H9 (cell line): Measurements from ENCODE around the gene DENND6B. TPM values are rescaled to one million over a fixed set of nuclear protein-coding genes. Genes with fewer than 3 reads are reported as not detected.

Experiments
- DNase-seq: peaks from one replicate; pipeline ENCODE4 v3.0.0-alpha.2; 2017
- H2AFZ ChIP-seq: one replicate; pipeline ENCODE4 v1.6.1; 2013; ENCODE audit warnings: mild to moderate bottlenecking, low read length, control low read depth, moderate library complexity
- H2AK5ac ChIP-seq: 2 replicates; pipeline ENCODE4 v1.6.1; 2013; ENCODE audit warnings: low read length, control low read depth, mixed read lengths; ENCODE audit not compliant: insufficient read length
- H2BK120ac ChIP-seq: one replicate; pipeline ENCODE4 v1.6.1; 2013; ENCODE audit warnings: low read depth, mild to moderate bottlenecking, low read length, control low read depth, inconsistent platforms; ENCODE audit not compliant: poor library complexity, severe bottlenecking
- H2BK12ac ChIP-seq: 2 replicates; pipeline ENCODE4 v1.6.1; 2013; ENCODE audit warnings: low read length, control low read depth, mixed read lengths, low read depth; ENCODE audit not compliant: insufficient read length
- H2BK15ac ChIP-seq: 2 replicates; pipeline ENCODE4 v1.6.1; 2013; ENCODE audit warnings: low read depth, low read length, control low read depth
- H2BK20ac ChIP-seq: one replicate; pipeline ENCODE4 v1.6.1; 2013; ENCODE audit warnings: low read depth, mild to moderate bottlenecking, low read length, control low read depth, inconsistent platforms; ENCODE audit not compliant: poor library complexity, severe bottlenecking
- H2BK5ac ChIP-seq: 2 replicates; pipeline ENCODE4 v1.6.1; 2013; ENCODE audit warnings: low read length, control low read depth, mixed read lengths; ENCODE audit not compliant: insufficient read length
- H3K14ac ChIP-seq: 2 replicates; pipeline ENCODE4 v1.6.1; 2013; ENCODE audit warnings: low read length, control low read depth; ENCODE audit not compliant: insufficient read depth
- H3K18ac ChIP-seq: 2 replicates; pipeline ENCODE4 v1.6.1; 2013; ENCODE audit warnings: low read depth, mild to moderate bottlenecking, mixed read lengths, low read length, control low read depth; ENCODE audit not compliant: insufficient read length
- H3K23ac ChIP-seq: 2 replicates; pipeline ENCODE4 v1.6.1; 2013; ENCODE audit warnings: low read length, control low read depth, mixed read lengths, low read depth; ENCODE audit not compliant: insufficient read length
- H3K23me2 ChIP-seq: 2 replicates; pipeline ENCODE4 v1.6.1; 2013; ENCODE audit warnings: low read depth, mild to moderate bottlenecking, mixed read lengths, low read length, control low read depth; ENCODE audit not compliant: insufficient read length, poor library complexity, severe bottlenecking
- H3K27ac ChIP-seq: 2 replicates; pipeline ENCODE4 v1.5.1; 2013; ENCODE audit warnings: low read length, control low read depth, mixed read lengths, low read depth; ENCODE audit not compliant: insufficient read length
- H3K27me3 ChIP-seq: 2 replicates; pipeline ENCODE4 v1.6.1; 2013; ENCODE audit warnings: low read length, control low read depth, inconsistent platforms; ENCODE audit not compliant: insufficient read depth
- H3K4ac ChIP-seq: 2 replicates; pipeline ENCODE4 v1.6.1; 2013; ENCODE audit warnings: low read depth, mild to moderate bottlenecking, control low read depth, inconsistent platforms, low read length, moderate library complexity
- H3K4me1 ChIP-seq: 2 replicates; pipeline ENCODE4 v1.6.1; 2013; ENCODE audit warnings: low read length, control low read depth, inconsistent platforms; ENCODE audit not compliant: insufficient read depth
- H3K4me2 ChIP-seq: 2 replicates; pipeline ENCODE4 v1.6.1; 2013; ENCODE audit warnings: low read length, control low read depth, mixed read lengths; ENCODE audit not compliant: insufficient read length, insufficient read depth
- H3K56ac ChIP-seq: 2 replicates; pipeline ENCODE4 v1.6.1; 2013; ENCODE audit warnings: low read depth, mild to moderate bottlenecking, mixed read lengths, low read length, control low read depth; ENCODE audit not compliant: insufficient read length
- H3K79me1 ChIP-seq: 2 replicates; pipeline ENCODE4 v1.6.1; 2013; ENCODE audit warnings: low read depth, mild to moderate bottlenecking, moderate library complexity, low read length, control low read depth, inconsistent platforms; ENCODE audit not compliant: insufficient read depth, poor library complexity, severe bottlenecking
- H3K79me2 ChIP-seq: 2 replicates; pipeline ENCODE4 v1.6.1; 2013; ENCODE audit warnings: low read length, control low read depth, inconsistent platforms; ENCODE audit not compliant: insufficient read depth
- H3K9ac ChIP-seq: 2 replicates; pipeline ENCODE4 v1.6.1; 2013; ENCODE audit warnings: low read length, control low read depth, mixed read lengths; ENCODE audit not compliant: insufficient read length; ENCODE audit errors: extremely low read depth
- H3K9me3 ChIP-seq: one replicate; pipeline ENCODE4 v1.6.1; 2013; ENCODE audit warnings: low read depth, low read length, inconsistent platforms; ENCODE audit not compliant: control insufficient read depth
- H3T11ph ChIP-seq: one replicate; pipeline ENCODE4 v1.6.1; 2013; ENCODE audit warnings: mild to moderate bottlenecking, low read length, control low read depth, inconsistent platforms
- H4K20me1 ChIP-seq: one replicate; pipeline ENCODE4 v1.6.1; 2013; ENCODE audit not compliant: control insufficient read depth, insufficient read length, insufficient read depth
- H4K5ac ChIP-seq: 2 replicates; pipeline ENCODE4 v1.6.1; 2013; ENCODE audit warnings: low read depth, mild to moderate bottlenecking, mixed read lengths, low read length, control low read depth; ENCODE audit not compliant: insufficient read length
- H4K8ac ChIP-seq: replicated peaks from 2 replicates; pipeline ENCODE4 v1.6.1; 2013; ENCODE audit warnings: low read length, control low read depth, mixed read lengths, low read depth; ENCODE audit not compliant: insufficient read length
- H4K91ac ChIP-seq: 2 replicates; pipeline ENCODE4 v1.6.1; 2013; ENCODE audit warnings: low read depth, mild to moderate bottlenecking, moderate library complexity, mixed read lengths, low read length, control low read depth; ENCODE audit not compliant: insufficient read length
- H3K27ac Mint-ChIP-seq, 3 experiments: 2 replicates in 2 of 3; 3 replicates in 1 of 3; pipeline ENCODE4 v1.8.0; 2020 to 2021; ENCODE audit warnings: mixed read lengths in 3 of 3, mild to moderate bottlenecking in 1 of 3, moderate library complexity in 1 of 3
- H3K27me3 Mint-ChIP-seq: 2 replicates; pipeline ENCODE4 v1.8.0; 2021; ENCODE audit warnings: low read depth, mild to moderate bottlenecking, moderate library complexity, mixed read lengths
- H3K36me3 Mint-ChIP-seq, 3 experiments: 2 replicates in 2 of 3; 3 replicates in 1 of 3; pipeline ENCODE4 v1.8.0; 2020 to 2021; ENCODE audit warnings: low read depth in 3 of 3, mixed read lengths in 3 of 3; ENCODE audit not compliant: insufficient read depth in 1 of 3
- H3K4me1 Mint-ChIP-seq, 2 experiments: 2 replicates each; pipeline ENCODE4 v1.8.0; 2020; ENCODE audit warnings: mixed read lengths in 2 of 2
- H3K4me3 Mint-ChIP-seq, 2 experiments: 2 replicates in 1 of 2; 3 replicates in 1 of 2; pipeline ENCODE4 v1.8.0; 2020 to 2021; ENCODE audit warnings: mild to moderate bottlenecking in 2 of 2, mixed read lengths in 2 of 2, moderate library complexity in 1 of 2
- H3K9me3 Mint-ChIP-seq, 2 experiments: 2 replicates in 1 of 2; 3 replicates in 1 of 2; pipeline ENCODE4 v1.8.0; 2020; ENCODE audit warnings: mild to moderate bottlenecking in 2 of 2, mixed read lengths in 2 of 2, moderate library complexity in 1 of 2
- WGBS: extraction: QIAGEN DNeasy Blood & Tissue Kit; methylation state at CpG from one replicate; pipeline ENCODE4 v1.1.7; 2013; ENCODE audit warnings: missing lambda C conversion rate, low lambda C conversion rate, mixed read lengths; ENCODE audit not compliant: insufficient read length; ENCODE audit errors: extremely low coverage; 5-methylcytosine and 5-hydroxymethylcytosine counted together
- total RNA-seq: library from RNA; stranded (reverse); gene quantifications from 2 replicates; pipeline ENCODE4 v1.2.1, GENCODE V29; 2021
- TF ChIP-seq, protein P1 (sequence below): fragments of 200-600 bp; sonication (generic); conservative IDR thresholded peaks from 3 replicates; pipeline ENCODE4 v1.8.0; 2021; ENCODE audit warnings: antibody characterized with exemption, mild to moderate bottlenecking

Gene DENND6B
- total RNA-seq, 1 experiment from 2014 or later: 1.5 TPM

DNA sequence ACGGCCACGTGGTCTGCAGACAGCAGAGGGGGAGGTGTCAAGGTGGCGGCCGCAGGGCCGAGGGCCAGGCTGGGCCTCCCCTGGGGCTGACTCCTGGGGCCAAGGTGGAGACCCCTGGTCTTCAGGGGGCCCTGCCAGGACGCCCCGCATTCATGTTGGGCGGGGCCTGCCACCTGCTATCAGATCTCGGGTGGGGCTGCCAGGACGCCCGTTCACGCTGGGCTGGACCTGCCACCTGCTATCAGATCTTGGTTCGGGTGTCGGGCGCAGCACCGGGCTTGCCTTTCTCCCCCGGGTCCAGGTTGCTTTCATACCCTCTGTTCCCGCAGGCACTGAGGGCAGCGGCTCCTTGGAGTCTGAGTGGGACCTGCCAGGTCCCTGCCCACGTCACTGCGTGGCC, 40.5 kb downstream of the DENND6B start:
- no peak overlapping the region for H2AFZ ChIP-seq
- no peak overlapping the region for H3K18ac ChIP-seq
- H3K56ac ChIP-seq: no peak overlapping the region
- WGBS: no CpG with 5 or more reads among the region's 21 CpGs
- no peak overlapping the region for H2BK120ac ChIP-seq
- H2BK15ac ChIP-seq: no peak overlapping the region
- no peaks in the 10 kb centered on the region; the same call in 1 of the 2 replicates for H3K79me2 ChIP-seq
- H3K9ac ChIP-seq: no peak overlapping the region
- TF ChIP-seq, protein P1, sequence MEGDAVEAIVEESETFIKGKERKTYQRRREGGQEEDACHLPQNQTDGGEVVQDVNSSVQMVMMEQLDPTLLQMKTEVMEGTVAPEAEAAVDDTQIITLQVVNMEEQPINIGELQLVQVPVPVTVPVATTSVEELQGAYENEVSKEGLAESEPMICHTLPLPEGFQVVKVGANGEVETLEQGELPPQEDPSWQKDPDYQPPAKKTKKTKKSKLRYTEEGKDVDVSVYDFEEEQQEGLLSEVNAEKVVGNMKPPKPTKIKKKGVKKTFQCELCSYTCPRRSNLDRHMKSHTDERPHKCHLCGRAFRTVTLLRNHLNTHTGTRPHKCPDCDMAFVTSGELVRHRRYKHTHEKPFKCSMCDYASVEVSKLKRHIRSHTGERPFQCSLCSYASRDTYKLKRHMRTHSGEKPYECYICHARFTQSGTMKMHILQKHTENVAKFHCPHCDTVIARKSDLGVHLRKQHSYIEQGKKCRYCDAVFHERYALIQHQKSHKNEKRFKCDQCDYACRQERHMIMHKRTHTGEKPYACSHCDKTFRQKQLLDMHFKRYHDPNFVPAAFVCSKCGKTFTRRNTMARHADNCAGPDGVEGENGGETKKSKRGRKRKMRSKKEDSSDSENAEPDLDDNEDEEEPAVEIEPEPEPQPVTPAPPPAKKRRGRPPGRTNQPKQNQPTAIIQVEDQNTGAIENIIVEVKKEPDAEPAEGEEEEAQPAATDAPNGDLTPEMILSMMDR: no peak
- no peak for DNase-seq
- no peak overlapping the region for H2BK12ac ChIP-seq
- peaks cover 12 to 39% (median 36%) of the 10 kb centered on the region in 3 experiments; a peak in 6 of 7 replicates for H3K36me3 Mint-ChIP-seq
- no peaks in the 10 kb centered on the region for H3K79me1 ChIP-seq
- no peak overlapping the region for H4K5ac ChIP-seq
- H3K27me3 ChIP-seq: no peaks in the 10 kb centered on the region
- H4K91ac ChIP-seq: no peak overlapping the region
- H3K4me1 Mint-ChIP-seq: no peaks in the 10 kb centered on the region
- no peak overlapping the region for H3T11ph ChIP-seq
- no peak overlapping the region for H3K4me2 ChIP-seq
- H3K27ac ChIP-seq: no peak overlapping the region
- no peaks in the 10 kb centered on the region for H3K9me3 Mint-ChIP-seq
- H4K20me1 ChIP-seq: no peaks in the 10 kb centered on the region
- H3K23ac ChIP-seq: no peak overlapping the region
- H3K4me1 ChIP-seq: no peaks in the 10 kb centered on the region
- no peaks in the 10 kb centered on the region for H3K27me3 Mint-ChIP-seq
- H4K8ac ChIP-seq: no peak overlapping the region
- no peak overlapping the region for H3K4ac ChIP-seq
- no peak overlapping the region for H2AK5ac ChIP-seq
- no peak overlapping the region for H3K27ac Mint-ChIP-seq
- peaks cover 3% of the 10 kb centered on the region for H3K23me2 ChIP-seq
- H2BK20ac ChIP-seq: no peak overlapping the region
- no peak overlapping the region for H3K14ac ChIP-seq
- no peak overlapping the region; a peak in 1 of 5 replicates for H3K4me3 Mint-ChIP-seq
- H3K9me3 ChIP-seq: no peaks in the 10 kb centered on the region
- H2BK5ac ChIP-seq: no peak overlapping the region
